MCF 10A (cell line): Measurements from ENCODE around the gene ASTN2. TPM values are rescaled to one million over a fixed set of nuclear protein-coding genes. Genes with fewer than 3 reads are reported as not detected.

Experiments
- BruUV-seq: library from RNA; stranded (reverse); fragments of 400-500 nt; replicated peaks from 2 replicates; lab custom pipeline; 2021; lab: Mats Ljungman, UMichigan
- CTCF ChIA-PET: fragments of 300-600 bp; sonication (Branson Sonifier 250); formaldehyde crosslinking; extraction: SDS; loops from one replicate; lab custom pipeline; 2021; ENCODE audit warnings: antibody characterized with exemption, inconsistent platforms; lab: Yijun Ruan, JAX
- POLR2A ChIA-PET: fragments of 300-600, 350-650 bp; sonication (Branson Sonifier 250); formaldehyde crosslinking; extraction: SDS; loops from one replicate; lab custom pipeline; 2020; ENCODE audit warnings: antibody characterized with exemption, inconsistent platforms; lab: Yijun Ruan, JAX
- DNase-seq: peaks from one replicate; pipeline ENCODE4 v3.0.0-alpha.2; 2018; ENCODE audit not compliant: unreplicated experiment
- H3K27ac Mint-ChIP-seq: one replicate; pipeline ENCODE4 v1.8.0; 2022; ENCODE audit warnings: mild to moderate bottlenecking, low read depth, mixed read lengths; ENCODE audit not compliant: unreplicated experiment
- H3K27me3 Mint-ChIP-seq: one replicate; pipeline ENCODE4 v1.8.0; 2022; ENCODE audit warnings: mixed read lengths; ENCODE audit not compliant: insufficient read depth, unreplicated experiment
- H3K36me3 Mint-ChIP-seq: one replicate; pipeline ENCODE4 v1.8.0; 2022; ENCODE audit warnings: mild to moderate bottlenecking, moderate library complexity, mixed read lengths; ENCODE audit not compliant: insufficient read depth, unreplicated experiment
- H3K4me1 Mint-ChIP-seq: one replicate; pipeline ENCODE4 v1.8.0; 2022; ENCODE audit warnings: mixed read lengths; ENCODE audit not compliant: insufficient read depth, unreplicated experiment
- H3K4me3 Mint-ChIP-seq: one replicate; pipeline ENCODE4 v1.8.0; 2022; ENCODE audit warnings: mild to moderate bottlenecking, moderate library complexity, mixed read lengths; ENCODE audit not compliant: unreplicated experiment
- H3K9me3 Mint-ChIP-seq: one replicate; pipeline ENCODE4 v1.8.0; 2022; ENCODE audit warnings: mixed read lengths; ENCODE audit not compliant: unreplicated experiment
- intact Hi-C: fragments of 100-400 bp; cut with micrococcal nuclease; formaldehyde crosslinking; loops from 2 replicates; pipeline ENCODE4 v1.14.1; 2022
- total RNA-seq: library from RNA; stranded (reverse); gene quantifications from 2 replicates; pipeline ENCODE4 v1.2.3, GENCODE V29; 2022
- TF ChIP-seq, protein P1 (sequence below): fragments of 200-600 bp; IDR thresholded peaks from one replicate; pipeline ENCODE4 v1.8.0; 2022; ENCODE audit warnings: antibody characterized with exemption, mild to moderate bottlenecking; ENCODE audit not compliant: unreplicated experiment

ASTN2 gene
- total RNA-seq, 1 experiment from 2014 or later, result 1.8 TPM

DNA sequence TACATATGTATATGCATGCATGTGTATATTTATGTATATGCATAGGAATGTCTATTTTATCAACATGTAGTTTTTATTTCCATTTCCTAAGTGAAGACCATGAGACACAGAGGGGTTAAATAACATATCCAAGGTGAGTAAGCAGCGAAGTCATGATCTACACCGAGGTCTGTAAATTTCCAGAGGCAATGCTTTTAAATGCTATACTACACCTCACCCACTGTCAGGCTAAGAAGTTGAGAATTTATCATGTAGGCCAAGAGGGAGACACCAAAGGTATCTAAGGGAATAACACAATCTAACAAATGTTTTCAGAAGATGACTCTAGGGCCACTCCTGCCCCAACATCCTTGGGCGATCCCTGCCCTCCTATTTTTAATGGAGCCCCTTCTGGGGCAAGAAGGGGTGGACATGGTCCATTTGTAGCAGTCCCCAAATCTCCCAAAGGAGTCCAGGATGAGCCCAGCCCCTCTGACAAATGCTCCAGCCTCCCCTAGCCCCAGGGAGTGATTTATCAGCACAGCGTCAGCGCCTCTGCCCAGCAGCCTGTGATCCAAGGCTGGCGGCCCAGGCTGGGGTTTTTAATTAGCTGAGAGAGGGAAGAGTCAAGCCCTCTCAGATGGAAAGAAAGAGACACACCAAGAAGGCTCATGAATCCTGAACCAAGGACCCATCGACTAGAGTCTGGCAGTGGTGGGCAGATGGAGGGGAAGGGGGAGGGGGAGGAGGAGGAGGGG, 339.9 kb downstream of the ASTN2 start:
- no peak for DNase-seq
- CTCF ChIA-PET, result interaction anchor here (0.6 to 2.0 kb wide), 7 partner anchors 9 to 413 kb away, joined by 3 to 4 read pairs (median 3); no protein-coding TSS in a partner anchor
- H3K4me1 Mint-ChIP-seq, result peaks cover 6% of the 10 kb centered on the region

DNA sequence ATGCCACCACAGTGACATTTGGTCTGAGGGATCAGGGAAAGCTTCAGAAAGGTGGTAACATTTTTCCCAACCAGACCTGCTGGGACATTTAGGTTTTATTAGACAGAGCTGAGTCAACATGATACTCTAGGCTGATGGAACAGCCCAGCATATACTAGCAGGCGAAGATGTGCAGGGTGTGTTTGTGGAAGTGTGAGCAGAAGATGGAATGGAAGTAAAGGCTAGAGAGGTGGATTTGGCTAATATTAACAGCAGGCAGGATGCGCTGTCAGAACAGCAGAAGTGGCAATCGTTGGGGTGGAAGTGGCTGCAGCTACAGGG, 340.6 kb downstream of the ASTN2 start:
- POLR2A ChIA-PET, result no interaction called here
- Mint-ChIP-seq H3K27me3 (no peaks in the 10 kb centered on the region), H3K36me3 (no peaks in the 10 kb centered on the region), H3K27ac (no peak overlapping the region), H3K9me3 (peaks cover 12% of the 10 kb centered on the region), H3K4me1 (peaks cover 6% of the 10 kb centered on the region), H3K4me3 (no peak overlapping the region)
- TF ChIP-seq, protein P1, sequence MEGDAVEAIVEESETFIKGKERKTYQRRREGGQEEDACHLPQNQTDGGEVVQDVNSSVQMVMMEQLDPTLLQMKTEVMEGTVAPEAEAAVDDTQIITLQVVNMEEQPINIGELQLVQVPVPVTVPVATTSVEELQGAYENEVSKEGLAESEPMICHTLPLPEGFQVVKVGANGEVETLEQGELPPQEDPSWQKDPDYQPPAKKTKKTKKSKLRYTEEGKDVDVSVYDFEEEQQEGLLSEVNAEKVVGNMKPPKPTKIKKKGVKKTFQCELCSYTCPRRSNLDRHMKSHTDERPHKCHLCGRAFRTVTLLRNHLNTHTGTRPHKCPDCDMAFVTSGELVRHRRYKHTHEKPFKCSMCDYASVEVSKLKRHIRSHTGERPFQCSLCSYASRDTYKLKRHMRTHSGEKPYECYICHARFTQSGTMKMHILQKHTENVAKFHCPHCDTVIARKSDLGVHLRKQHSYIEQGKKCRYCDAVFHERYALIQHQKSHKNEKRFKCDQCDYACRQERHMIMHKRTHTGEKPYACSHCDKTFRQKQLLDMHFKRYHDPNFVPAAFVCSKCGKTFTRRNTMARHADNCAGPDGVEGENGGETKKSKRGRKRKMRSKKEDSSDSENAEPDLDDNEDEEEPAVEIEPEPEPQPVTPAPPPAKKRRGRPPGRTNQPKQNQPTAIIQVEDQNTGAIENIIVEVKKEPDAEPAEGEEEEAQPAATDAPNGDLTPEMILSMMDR, result no peak
- CTCF ChIA-PET, result interaction anchor here (0.6 to 2.0 kb wide), 12 partner anchors 10 to 414 kb away, joined by 3 to 5 read pairs (median 3); no protein-coding TSS in a partner anchor
- no TSS peak for BruUV-seq
- DNase-seq, result no peak
- intact Hi-C loops, result loop anchor here (5.0 kb wide), 1 partner anchor 338 kb away; no protein-coding TSS in a partner anchor

More for the DNA sequence above, 339.9 kb downstream of the ASTN2 start:
- intact Hi-C loops, result loop anchor here (5.0 kb wide), 1 partner anchor 337 kb away; no protein-coding TSS in a partner anchor
- H3K27ac Mint-ChIP-seq, result no peak overlapping the region
- peaks cover 12% of the 10 kb centered on the region for H3K9me3 Mint-ChIP-seq
- no TSS peak for BruUV-seq
- no peaks in the 10 kb centered on the region for H3K27me3 Mint-ChIP-seq
- H3K4me3 Mint-ChIP-seq, result no peak overlapping the region
- no peaks in the 10 kb centered on the region for H3K36me3 Mint-ChIP-seq
- TF ChIP-seq, protein P1, result no peak
- POLR2A ChIA-PET, result no interaction called here

DNA sequence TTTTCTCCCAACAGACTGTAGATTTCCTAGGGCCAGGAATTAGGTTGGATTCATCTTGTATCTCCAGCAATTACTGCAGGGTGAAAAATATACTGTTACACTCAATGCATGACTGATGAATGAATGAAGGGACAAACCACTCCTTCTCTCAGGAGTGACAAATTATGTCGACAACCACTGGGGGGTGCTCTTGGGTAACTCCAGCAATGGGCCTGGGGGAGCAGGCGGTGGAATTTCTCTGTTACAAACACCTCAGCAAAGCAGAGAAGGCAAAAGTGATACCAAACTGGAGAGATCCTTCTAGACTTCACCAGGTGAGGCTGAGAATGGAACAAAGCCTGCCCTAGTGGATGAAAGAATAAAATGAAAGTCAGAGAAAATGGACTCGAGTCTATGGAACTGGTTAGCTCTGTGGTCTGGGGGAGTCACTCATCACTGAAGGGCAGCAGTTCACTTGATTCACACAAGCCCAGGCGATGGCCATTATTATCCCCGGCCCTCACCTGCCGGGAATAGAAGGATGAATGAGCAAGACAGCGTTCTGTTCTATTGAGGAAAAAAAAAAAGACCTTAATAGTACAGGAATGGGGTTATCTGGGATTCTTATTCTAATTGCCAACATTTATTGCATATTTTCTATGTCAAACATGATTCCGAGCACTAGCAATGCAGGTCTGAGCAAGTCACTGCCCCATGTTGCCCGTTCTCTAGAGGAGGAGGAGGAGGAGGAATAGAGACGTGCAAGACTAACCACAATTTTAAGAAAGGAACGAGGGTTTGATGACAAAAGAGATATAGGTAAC, 341.1 kb downstream of the ASTN2 start:
- peak; percentile 63 for DNase-seq
- intact Hi-C loops, result loop anchor here (5.0 kb wide), 1 partner anchor 339 kb away; no protein-coding TSS in a partner anchor
- no TSS peak for BruUV-seq
- CTCF ChIA-PET, result interaction anchor here (0.6 to 2.0 kb wide), 13 partner anchors 28 to 415 kb away, joined by 3 to 5 read pairs (median 3); no protein-coding TSS in a partner anchor
- H3K4me3 Mint-ChIP-seq, result no peak overlapping the region
- TF ChIP-seq, protein P1, result peak; percentile 37
- H3K27me3 Mint-ChIP-seq, result no peaks in the 10 kb centered on the region
- H3K9me3 Mint-ChIP-seq, result peaks cover 12% of the 10 kb centered on the region
- H3K36me3 Mint-ChIP-seq, result no peaks in the 10 kb centered on the region
- POLR2A ChIA-PET, result no interaction called here
- H3K27ac Mint-ChIP-seq, result no peak overlapping the region
- peaks cover 6% of the 10 kb centered on the region for H3K4me1 Mint-ChIP-seq

DNA sequence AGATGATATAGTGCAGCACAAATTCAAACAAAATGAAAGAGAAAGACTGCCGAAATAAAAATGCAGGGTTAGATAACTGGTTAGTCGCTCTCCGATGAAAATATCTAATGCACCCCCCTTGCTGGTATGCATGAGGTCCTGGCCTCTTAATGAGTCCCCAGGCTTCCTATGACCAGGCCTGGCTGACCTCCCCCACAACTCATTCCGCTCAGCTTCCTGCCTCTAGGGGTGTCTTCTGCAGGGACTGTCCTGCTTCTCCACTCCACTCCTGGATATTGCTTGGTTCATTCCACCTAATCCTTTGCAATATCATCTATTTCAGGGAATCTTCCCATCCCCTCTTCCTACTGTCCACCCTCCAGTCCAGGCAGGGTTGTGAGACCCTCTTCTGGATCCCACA, 341.8 kb downstream of the ASTN2 start:
- ChIA-PET POLR2A (no interaction called here), CTCF (interaction anchor here (0.7 to 2.0 kb wide), 5 partner anchors 39 to 415 kb away, joined by 3 to 7 read pairs (median 4); no protein-coding TSS in a partner anchor)
- peaks cover 12% of the 10 kb centered on the region for H3K9me3 Mint-ChIP-seq
- H3K4me1 Mint-ChIP-seq, result peaks cover 6% of the 10 kb centered on the region
- TF ChIP-seq, protein P1, result no peak
- H3K27ac Mint-ChIP-seq, result no peak overlapping the region
- DNase-seq, result no peak
- no peak overlapping the region for H3K4me3 Mint-ChIP-seq
- intact Hi-C loops, result loop anchor here (5.0 kb wide), 1 partner anchor 339 kb away; no protein-coding TSS in a partner anchor
- H3K27me3 Mint-ChIP-seq, result no peaks in the 10 kb centered on the region
- no peaks in the 10 kb centered on the region for H3K36me3 Mint-ChIP-seq
- no TSS peak for BruUV-seq
